ENCODE measurements around the gene OBSCN. TPM values are rescaled to one million over a fixed set of nuclear protein-coding genes. Genes with fewer than 3 reads are reported as not detected.

The OBSCN gene
- total and polyA plus RNA-seq, 2 of the 4 experiments (the other 2 are of a cell fraction) = 4.1 to 9.5 TPM

- Histone ChIP-seq H3K9me1 (ENCODE audit: insufficient read depth, low read length) (peaks cover 14% of the 10 kb centered on the region; the same call in 1 of the 2 replicates), H4K8ac (ENCODE audit: low read depth in 2 of 2, low read length in 2 of 2) (0 out of 4 replicates have a peak overlapping the region, but pooled peaks of 1 of the 2 experiments have one; percentile 47), H3K23ac (ENCODE audit: low read depth, low read length) (no peak overlapping the region), H2BK120ac (ENCODE audit: low read depth, low read length) (no peak overlapping the region), H3K36me3 (ENCODE audit: control insufficient read depth, insufficient read depth, low read length) (no peaks in the 10 kb centered on the region), H3K18ac (ENCODE audit: low read depth, low read length) (no peak overlapping the region), H3K79me1 (ENCODE audit: low read depth in 1 of 2, low read length in 2 of 2) (peaks cover 7 to 24% of the 10 kb centered on the region in 2 experiments; a peak in 3 of 4 replicates), H2AK9ac (replicated peaks; ENCODE audit: low read depth, low read length, poor library complexity) (peak overlapping the region; percentile 80), H2AK5ac (ENCODE audit: low read depth, low read length) (peak overlapping the region; percentile 35), H4K20me1 (ENCODE audit: insufficient read depth, low read length) (no peaks in the 10 kb centered on the region), H3K56ac (ENCODE audit: extremely low read depth, insufficient read depth, low read length) (no peak overlapping the region), H3K27ac (ENCODE audit: insufficient read depth, low read length) (no peak overlapping the region), H2BK20ac (ENCODE audit: low read depth, low read length) (no peak overlapping the region), H3K4me3 (ENCODE audit: insufficient read depth, low read depth, low read length) (no peak overlapping the region), H2BK5ac (ENCODE audit: low read depth, low read length, poor library complexity, severe bottlenecking) (no peak overlapping the region), H3K4me1 (ENCODE audit: control insufficient read depth, insufficient read depth, low read length) (peaks cover 12% of the 10 kb centered on the region), H3K4me2 (ENCODE audit: low read depth, low read length) (no peak overlapping the region), H4K5ac (ENCODE audit: low read depth, low read length) (no peak overlapping the region; the same call in 1 of the 2 replicates), H3K9me3 (ENCODE audit: control insufficient read depth, insufficient read depth, low read length) (no peaks in the 10 kb centered on the region), H2BK15ac (ENCODE audit: low read depth, low read length) (no peak overlapping the region), H3K9ac (ENCODE audit: low read depth, low read length) (no peak overlapping the region), H3K27me3 (ENCODE audit: control insufficient read depth, insufficient read depth, low read length) (no peaks in the 10 kb centered on the region), H3K14ac (replicated peaks; ENCODE audit: low read depth, low read length) (no peak overlapping the region), H2AFZ (replicated peaks; ENCODE audit: low read length, poor library complexity) (peak overlapping the region; percentile 67), H3K4ac (ENCODE audit: low read depth, low read length) (0 out of 2 replicates have a peak overlapping the region, but pooled peaks have one; percentile 7), H4K91ac (ENCODE audit: insufficient read depth, low read depth, low read length) (no peak overlapping the region)
- TF ChIP-seq FOS (IDR thresholded peaks at IDR 0.05; ENCODE audit: low read depth, low read length) (no peak), BHLHE40 (IDR thresholded peaks at IDR 0.05; ENCODE audit: low read depth, low read length) (no peak), RAD21 (IDR thresholded peaks at IDR 0.05; ENCODE audit: low read length) (no peak), POLR2A (IDR thresholded peaks at IDR 0.05; ENCODE audit: low read depth, low read length) (no peak), MAFK (IDR thresholded peaks at IDR 0.05; ENCODE audit: low read depth, low read length) (no peak), MXI1 (IDR thresholded peaks at IDR 0.05; ENCODE audit: borderline replicate concordance, low read depth, low read length) (no peak), RFX5 (IDR thresholded peaks at IDR 0.05; ENCODE audit: low read depth, low read length) (no peak), RCOR1 (IDR thresholded peaks at IDR 0.05; ENCODE audit: insufficient replicate concordance, low read length) (no peak), ELK1 (IDR thresholded peaks at IDR 0.05; ENCODE audit: borderline replicate concordance, low read depth, low read length) (no peak), NFE2L2 (IDR thresholded peaks at IDR 0.05; ENCODE audit: low read depth, low read length) (no peak), USF2 (IDR thresholded peaks at IDR 0.05; ENCODE audit: low read depth, low read length) (no peak), SMC3 (IDR thresholded peaks at IDR 0.05; ENCODE audit: low read depth, low read length) (no peak), CHD1 (IDR thresholded peaks at IDR 0.05; ENCODE audit: low read depth, low read length) (no peak)
- BruUV-seq (replicated peaks) = no TSS peak
- no peak for DNase-seq
- WGBS, 2 experiments (ENCODE audit: extremely low coverage in 2 of 2, insufficient read length in 1 of 2) = 100% methylated on average over 1 of the region's 14 CpGs; no CpG with 5 or more reads in 1 of the 2 experiments
- in situ Hi-C loops (cut with MboI; ENCODE audit: low sequenced_read_pairs) (no loop called here), dilution Hi-C loops (cut with HindIII; ENCODE audit: low sequenced_read_pairs, unreplicated experiment) (no loop called here), intact Hi-C loops (cut with micrococcal nuclease) (no loop called here)
- POLR2A ChIA-PET (ENCODE audit: unreplicated experiment) = no interaction called here
- ATAC-seq (ENCODE audit: low read depth) = no peak
- CTCF ChIA-PET = no interaction called here
These were observed 45.4 kb upstream of the OBSCN start for GRCh38 chr1:228162286-228163006.
